Trophoblast cell (in vitro differentiated cells and primary cell): ENCODE data around the gene SLC66A2.

ENCODE experiments used
- DNase-seq, 2 donors: peaks; one replicate each; pipeline ENCODE4 v3.0.0-alpha.2; 2016
- H2AFZ ChIP-seq: 2 replicates; pipeline ENCODE4 v1.6.1; 2013; ENCODE audit warnings: low read length, moderate library complexity, mild to moderate bottlenecking; ENCODE audit not compliant: insufficient read depth, poor library complexity
- H2AK5ac ChIP-seq: 2 replicates; pipeline ENCODE4 v1.6.1; 2013; ENCODE audit warnings: mild to moderate bottlenecking, low read length
- H2BK120ac ChIP-seq: 2 replicates; pipeline ENCODE4 v1.6.1; 2013; ENCODE audit warnings: low read length, mild to moderate bottlenecking, moderate library complexity; ENCODE audit not compliant: insufficient read depth, poor library complexity
- H2BK12ac ChIP-seq: 2 replicates; pipeline ENCODE4 v1.6.1; 2013; ENCODE audit warnings: mild to moderate bottlenecking, low read length, moderate library complexity
- H2BK5ac ChIP-seq: 2 replicates; pipeline ENCODE4 v1.6.1; 2013; ENCODE audit warnings: low read length, low read depth, moderate library complexity, mild to moderate bottlenecking; ENCODE audit not compliant: poor library complexity
- H3K14ac ChIP-seq: 2 replicates; pipeline ENCODE4 v1.6.1; 2013; ENCODE audit warnings: mild to moderate bottlenecking, low read length
- H3K18ac ChIP-seq: 2 replicates; pipeline ENCODE4 v1.6.1; 2013; ENCODE audit warnings: mild to moderate bottlenecking, low read length
- H3K23ac ChIP-seq: 2 replicates; pipeline ENCODE4 v1.6.1; 2013; ENCODE audit warnings: low read length
- H3K27ac ChIP-seq: 2 replicates; pipeline ENCODE4 v1.5.1; 2013; ENCODE audit warnings: low read depth, mild to moderate bottlenecking, inconsistent platforms, low read length, moderate library complexity
- H3K27me3 ChIP-seq: 2 replicates; pipeline ENCODE4 v1.6.1; 2013; ENCODE audit warnings: inconsistent platforms, mild to moderate bottlenecking, low read length, moderate library complexity; ENCODE audit not compliant: insufficient read depth
- H3K36me3 ChIP-seq, 2 experiments: 1 replicate in 1 of 2; 2 replicates in 1 of 2; pipeline ENCODE4 v1.6.1; 2013; ENCODE audit warnings: low read length in 2 of 2, mild to moderate bottlenecking in 2 of 2, moderate library complexity in 1 of 2; ENCODE audit not compliant: insufficient read depth in 2 of 2, control insufficient read depth in 1 of 2
- H3K4ac ChIP-seq: 2 replicates; pipeline ENCODE4 v1.6.1; 2013; ENCODE audit warnings: low read depth, mild to moderate bottlenecking, low read length, moderate library complexity
- H3K4me1 ChIP-seq, 2 experiments: 1 replicate in 1 of 2; 2 replicates in 1 of 2; pipeline ENCODE4 v1.6.1; 2013; ENCODE audit warnings: low read length in 2 of 2, mild to moderate bottlenecking in 2 of 2, moderate library complexity in 1 of 2; ENCODE audit not compliant: insufficient read depth in 2 of 2, control insufficient read depth in 1 of 2
- H3K4me2 ChIP-seq: 2 replicates; pipeline ENCODE4 v1.6.1; 2013; ENCODE audit warnings: inconsistent platforms, mild to moderate bottlenecking, low read length, moderate library complexity
- H3K4me3 ChIP-seq: 2 replicates; pipeline ENCODE4 v1.5.1; 2013; ENCODE audit warnings: mild to moderate bottlenecking, low read depth, low read length, inconsistent platforms
- H3K79me1 ChIP-seq: one replicate; pipeline ENCODE4 v1.6.1; 2013; ENCODE audit warnings: low read length
- H3K79me2 ChIP-seq: 2 replicates; pipeline ENCODE4 v1.6.1; 2013; ENCODE audit warnings: low read length, mild to moderate bottlenecking; ENCODE audit not compliant: control insufficient read depth, insufficient read depth, poor library complexity
- H3K9ac ChIP-seq: 2 replicates; pipeline ENCODE4 v1.6.1; 2013; ENCODE audit warnings: mild to moderate bottlenecking, low read length
- H3K9me3 ChIP-seq: 2 replicates; pipeline ENCODE4 v1.6.1; 2013; ENCODE audit warnings: low read depth, mild to moderate bottlenecking, control low read depth, inconsistent platforms, low read length; ENCODE audit not compliant: insufficient read depth
- H4K12ac ChIP-seq: 2 replicates; pipeline ENCODE4 v1.6.1; 2013; ENCODE audit warnings: low read depth, mild to moderate bottlenecking, low read length, moderate library complexity
- H4K8ac ChIP-seq: 2 replicates; pipeline ENCODE4 v1.6.1; 2013; ENCODE audit warnings: low read depth, mild to moderate bottlenecking, low read length, moderate library complexity
- H4K91ac ChIP-seq: one replicate; pipeline ENCODE4 v1.6.1; 2013; ENCODE audit warnings: low read depth, mild to moderate bottlenecking, low read length, moderate library complexity
- WGBS: extraction: QIAGEN DNeasy Blood & Tissue Kit; methylation state at CpG from one replicate; pipeline ENCODE4 v1.1.7; 2013; ENCODE audit warnings: missing lambda C conversion rate; ENCODE audit not compliant: insufficient read length, insufficient coverage; ENCODE audit errors: extremely low coverage; 5-methylcytosine and 5-hydroxymethylcytosine counted together

SLC66A2 gene

DNA sequence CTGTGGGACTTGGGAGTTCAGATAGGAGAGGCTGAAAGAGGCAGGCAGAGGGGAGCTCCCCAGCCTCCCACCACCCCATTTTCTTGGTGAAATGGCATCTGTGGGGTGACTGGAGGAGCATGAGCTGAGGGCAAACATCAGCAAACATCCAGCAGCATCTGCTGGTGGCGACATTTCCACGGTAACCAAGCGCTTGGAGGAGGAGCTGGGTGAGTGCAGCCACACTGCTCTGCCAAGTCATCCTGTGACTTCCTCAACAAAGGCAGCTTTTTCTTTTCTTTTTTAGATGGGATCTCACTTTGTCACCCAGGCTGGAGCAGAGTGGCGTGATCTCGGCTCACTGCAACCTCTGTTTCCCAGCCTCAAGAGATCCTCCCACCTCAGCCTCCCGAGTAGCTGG lies 31.3 kb upstream of the SLC66A2 start:
- Histone ChIP-seq H3K36me3 (peaks cover 13 to 27% of the 10 kb centered on the region in 2 experiments), H3K9me3 (no peaks in the 10 kb centered on the region), H2BK5ac (no peak overlapping the region), H3K27ac (no peak overlapping the region), H3K9ac (no peak overlapping the region), H2BK120ac (no peak overlapping the region), H3K79me2 (peaks cover 23% of the 10 kb centered on the region), H4K91ac (no peak overlapping the region), H3K14ac (no peak overlapping the region), H4K12ac (no peak overlapping the region), H3K79me1 (no peaks in the 10 kb centered on the region), H3K4ac (peak overlapping the region; percentile 28), H3K18ac (no peak overlapping the region), H3K23ac (no peak overlapping the region), H2AFZ (no peak overlapping the region), H3K27me3 (no peaks in the 10 kb centered on the region), H2BK12ac (no peak overlapping the region), H3K4me3 (no peak overlapping the region), H3K4me1 (peaks cover 0 to 3% of the 10 kb centered on the region in 2 experiments), H3K4me2 (no peak overlapping the region), H2AK5ac (no peak overlapping the region), H4K8ac (no peak overlapping the region)
- WGBS, result no CpG with 5 or more reads among the region's 6 CpGs
- DNase-seq, result no peak

- H4K8ac ChIP-seq, result no peak overlapping the region
- H3K23ac ChIP-seq, result no peak overlapping the region
- peaks cover 19% of the 10 kb centered on the region for H3K79me2 ChIP-seq
- H3K27me3 ChIP-seq, result no peaks in the 10 kb centered on the region
- no peaks in the 10 kb centered on the region for H3K9me3 ChIP-seq
- H3K4me3 ChIP-seq, result no peak overlapping the region
- H2BK5ac ChIP-seq, result no peak overlapping the region
- no peak overlapping the region for H3K27ac ChIP-seq
- H4K91ac ChIP-seq, result no peak overlapping the region
- WGBS, result no CpG with 5 or more reads among the region's 13 CpGs
- H3K79me1 ChIP-seq, result no peaks in the 10 kb centered on the region
- H2BK12ac ChIP-seq, result no peak overlapping the region
- no peak overlapping the region for H3K4me2 ChIP-seq
- H3K9ac ChIP-seq, result no peak overlapping the region
- peak overlapping the region; percentile 96 for H3K4ac ChIP-seq
- no peak overlapping the region for H4K12ac ChIP-seq
- H3K14ac ChIP-seq, result no peak overlapping the region
- no peak for DNase-seq
- no peaks in the 10 kb centered on the region for H3K4me1 ChIP-seq
- H3K18ac ChIP-seq, result no peak overlapping the region
- H3K36me3 ChIP-seq, result peaks cover 17 to 29% of the 10 kb centered on the region in 2 experiments
- no peak overlapping the region for H2AFZ ChIP-seq
- no peak overlapping the region for H2BK120ac ChIP-seq
- no peak overlapping the region for H2AK5ac ChIP-seq
Observed at GRCh38 chr18:79980585-79980984, 29.1 kb upstream of the SLC66A2 start.

- Histone ChIP-seq H4K91ac (no peak overlapping the region), H3K27me3 (no peaks in the 10 kb centered on the region), H3K4me3 (no peak overlapping the region), H2BK120ac (no peak overlapping the region), H3K9me3 (no peaks in the 10 kb centered on the region), H3K79me2 (peaks cover 17% of the 10 kb centered on the region), H3K79me1 (no peaks in the 10 kb centered on the region), H2AK5ac (no peak overlapping the region), H3K36me3 (peaks cover 15 to 30% of the 10 kb centered on the region in 2 experiments), H3K14ac (no peak overlapping the region), H3K27ac (no peak overlapping the region), H2BK12ac (no peak overlapping the region), H3K4me2 (no peak overlapping the region), H2AFZ (no peak overlapping the region), H3K4ac (peak overlapping the region; percentile 30), H3K9ac (no peak overlapping the region), H3K23ac (no peak overlapping the region), H2BK5ac (no peak overlapping the region), H3K18ac (no peak overlapping the region), H4K12ac (no peak overlapping the region), H4K8ac (no peak overlapping the region), H3K4me1 (no peaks in the 10 kb centered on the region)
- no CpG with 5 or more reads among the region's 5 CpGs for WGBS
- no peak for DNase-seq
Observed at GRCh38 chr18:79979843-79980242, 28.4 kb upstream of the SLC66A2 start.

DNA sequence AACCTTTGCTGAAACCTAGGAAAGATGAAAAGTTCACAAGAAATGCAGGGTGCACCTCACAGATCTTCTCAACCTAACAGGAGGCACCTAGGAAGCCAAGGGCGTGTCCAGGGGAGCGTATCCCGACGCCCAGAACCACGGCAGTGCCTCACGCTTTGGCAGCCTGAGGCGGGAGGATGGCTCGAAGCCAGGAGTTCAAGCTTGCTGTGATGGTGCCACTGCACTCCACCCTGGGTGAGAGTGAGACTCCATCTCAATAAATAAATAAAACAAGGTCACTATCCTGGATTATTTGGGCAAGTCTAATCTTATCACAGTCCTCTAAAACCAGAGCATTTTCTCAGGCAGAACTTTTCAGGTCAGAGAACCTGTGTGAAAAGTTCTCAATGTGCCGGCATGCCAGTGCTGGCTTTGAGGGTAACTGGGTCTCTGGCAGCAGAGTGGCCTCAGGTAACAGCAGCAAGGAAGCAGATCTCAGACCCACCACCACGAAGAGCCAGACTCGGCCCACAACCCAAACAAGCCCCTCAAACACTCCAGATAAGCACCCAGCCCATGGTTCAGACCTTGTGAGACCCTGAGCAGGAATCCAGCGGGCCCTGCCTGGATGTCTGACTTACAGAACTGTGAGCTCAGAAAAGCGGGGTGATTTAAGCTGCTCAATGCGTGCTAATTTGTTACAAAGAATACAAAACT lies 24.7 kb upstream of the SLC66A2 start:
- DNase-seq, result no peak
- Histone ChIP-seq H2AK5ac (no peak overlapping the region), H3K23ac (no peak overlapping the region), H2BK5ac (no peak overlapping the region), H3K27ac (no peak overlapping the region), H3K4ac (no peak overlapping the region), H3K36me3 (peaks cover 26 to 39% of the 10 kb centered on the region in 2 experiments), H3K14ac (no peak overlapping the region), H3K4me3 (no peak overlapping the region), H3K18ac (no peak overlapping the region), H4K91ac (no peak overlapping the region), H2AFZ (no peak overlapping the region), H3K4me2 (no peak overlapping the region), H4K12ac (no peak overlapping the region), H3K9me3 (no peaks in the 10 kb centered on the region), H2BK12ac (no peak overlapping the region), H3K79me2 (peaks cover 6% of the 10 kb centered on the region), H3K79me1 (no peaks in the 10 kb centered on the region), H3K27me3 (no peaks in the 10 kb centered on the region), H2BK120ac (no peak overlapping the region), H4K8ac (no peak overlapping the region), H3K9ac (no peak overlapping the region), H3K4me1 (no peaks in the 10 kb centered on the region)
- no CpG with 5 or more reads among the region's 14 CpGs for WGBS
